Measurements from ENCODE around the gene DPF3. TPM values are rescaled to one million over a fixed set of nuclear protein-coding genes. Genes with fewer than 3 reads are reported as not detected.

Gene DPF3
- total RNA-seq, 1 experiment from 2014 or later = not detected

DNA sequence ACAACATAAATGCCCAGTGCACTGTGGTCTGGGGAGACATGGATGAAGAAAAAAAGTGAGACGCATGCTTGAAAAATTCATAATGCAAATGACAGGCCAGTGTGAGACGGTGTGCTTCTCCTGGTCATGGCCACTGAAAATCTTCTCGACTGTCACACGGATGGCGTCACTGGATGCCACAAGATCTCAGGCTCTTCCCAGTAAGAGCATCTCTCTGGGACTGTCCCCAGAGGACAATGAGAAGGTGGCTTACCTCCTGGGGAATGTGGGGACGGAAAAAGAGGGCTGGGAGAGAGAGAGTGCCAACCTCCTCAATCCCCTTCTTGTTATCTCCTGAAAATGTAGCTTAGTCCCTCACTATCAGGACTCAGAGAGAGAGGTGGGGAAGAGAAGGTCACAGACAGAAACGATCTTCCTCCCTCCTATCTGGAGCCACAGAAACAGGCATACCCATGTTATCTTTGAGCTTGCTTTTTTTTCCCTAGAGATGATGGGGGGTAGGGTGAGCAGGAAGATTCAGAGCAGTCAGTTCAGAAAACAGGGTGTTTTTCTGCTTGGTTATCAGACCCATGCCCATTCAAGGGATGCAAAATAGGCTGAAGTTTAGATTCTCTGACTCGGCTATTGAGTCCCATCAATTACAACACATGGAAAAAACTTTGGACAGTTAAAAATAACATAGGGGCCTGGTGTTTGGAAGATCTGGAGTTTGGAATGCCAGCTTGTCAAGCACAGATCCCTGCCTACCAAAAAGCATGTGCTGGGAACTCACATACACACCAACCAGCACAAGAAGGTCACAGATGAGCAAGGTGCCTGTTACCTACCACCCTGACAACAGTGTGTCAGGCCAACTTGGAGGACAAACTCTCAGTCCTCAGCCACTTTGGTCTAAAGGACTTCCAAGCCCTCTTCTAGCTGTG is 24.2 kb downstream of the DPF3 start:
- ChIA-PET POLR2A (no interaction called here), CTCF (no interaction called here)
- no peaks in the 10 kb centered on the region for H3K4me1 ChIP-seq (ENCODE audit: control insufficient read depth, insufficient read depth, low read length)
- no peaks in the 10 kb centered on the region for H3K9me3 ChIP-seq (ENCODE audit: control insufficient read depth, insufficient read depth, low read depth, low read length)
- no TSS peak for BruUV-seq (replicated peaks)
- no peak for ATAC-seq
- H3K27me3 ChIP-seq (ENCODE audit: control insufficient read depth, insufficient read depth, low read length) = no peaks in the 10 kb centered on the region; the same call in 1 of the 2 replicates
- TF ChIP-seq SIN3A (IDR thresholded peaks at IDR 0.05; ENCODE audit: borderline replicate concordance, insufficient read depth, low read depth, low read length) (no peak), TCF7L2 (IDR thresholded peaks at IDR 0.05; ENCODE audit: low read depth, low read length) (no peak), POLR2AphosphoS5 (IDR thresholded peaks at IDR 0.05; ENCODE audit: low read depth, low read length) (no peak)
- TF ChIP-seq, protein P1, sequence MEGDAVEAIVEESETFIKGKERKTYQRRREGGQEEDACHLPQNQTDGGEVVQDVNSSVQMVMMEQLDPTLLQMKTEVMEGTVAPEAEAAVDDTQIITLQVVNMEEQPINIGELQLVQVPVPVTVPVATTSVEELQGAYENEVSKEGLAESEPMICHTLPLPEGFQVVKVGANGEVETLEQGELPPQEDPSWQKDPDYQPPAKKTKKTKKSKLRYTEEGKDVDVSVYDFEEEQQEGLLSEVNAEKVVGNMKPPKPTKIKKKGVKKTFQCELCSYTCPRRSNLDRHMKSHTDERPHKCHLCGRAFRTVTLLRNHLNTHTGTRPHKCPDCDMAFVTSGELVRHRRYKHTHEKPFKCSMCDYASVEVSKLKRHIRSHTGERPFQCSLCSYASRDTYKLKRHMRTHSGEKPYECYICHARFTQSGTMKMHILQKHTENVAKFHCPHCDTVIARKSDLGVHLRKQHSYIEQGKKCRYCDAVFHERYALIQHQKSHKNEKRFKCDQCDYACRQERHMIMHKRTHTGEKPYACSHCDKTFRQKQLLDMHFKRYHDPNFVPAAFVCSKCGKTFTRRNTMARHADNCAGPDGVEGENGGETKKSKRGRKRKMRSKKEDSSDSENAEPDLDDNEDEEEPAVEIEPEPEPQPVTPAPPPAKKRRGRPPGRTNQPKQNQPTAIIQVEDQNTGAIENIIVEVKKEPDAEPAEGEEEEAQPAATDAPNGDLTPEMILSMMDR (IDR thresholded peaks at IDR 0.05) = no peak
- TF ChIP-seq, protein P2, sequence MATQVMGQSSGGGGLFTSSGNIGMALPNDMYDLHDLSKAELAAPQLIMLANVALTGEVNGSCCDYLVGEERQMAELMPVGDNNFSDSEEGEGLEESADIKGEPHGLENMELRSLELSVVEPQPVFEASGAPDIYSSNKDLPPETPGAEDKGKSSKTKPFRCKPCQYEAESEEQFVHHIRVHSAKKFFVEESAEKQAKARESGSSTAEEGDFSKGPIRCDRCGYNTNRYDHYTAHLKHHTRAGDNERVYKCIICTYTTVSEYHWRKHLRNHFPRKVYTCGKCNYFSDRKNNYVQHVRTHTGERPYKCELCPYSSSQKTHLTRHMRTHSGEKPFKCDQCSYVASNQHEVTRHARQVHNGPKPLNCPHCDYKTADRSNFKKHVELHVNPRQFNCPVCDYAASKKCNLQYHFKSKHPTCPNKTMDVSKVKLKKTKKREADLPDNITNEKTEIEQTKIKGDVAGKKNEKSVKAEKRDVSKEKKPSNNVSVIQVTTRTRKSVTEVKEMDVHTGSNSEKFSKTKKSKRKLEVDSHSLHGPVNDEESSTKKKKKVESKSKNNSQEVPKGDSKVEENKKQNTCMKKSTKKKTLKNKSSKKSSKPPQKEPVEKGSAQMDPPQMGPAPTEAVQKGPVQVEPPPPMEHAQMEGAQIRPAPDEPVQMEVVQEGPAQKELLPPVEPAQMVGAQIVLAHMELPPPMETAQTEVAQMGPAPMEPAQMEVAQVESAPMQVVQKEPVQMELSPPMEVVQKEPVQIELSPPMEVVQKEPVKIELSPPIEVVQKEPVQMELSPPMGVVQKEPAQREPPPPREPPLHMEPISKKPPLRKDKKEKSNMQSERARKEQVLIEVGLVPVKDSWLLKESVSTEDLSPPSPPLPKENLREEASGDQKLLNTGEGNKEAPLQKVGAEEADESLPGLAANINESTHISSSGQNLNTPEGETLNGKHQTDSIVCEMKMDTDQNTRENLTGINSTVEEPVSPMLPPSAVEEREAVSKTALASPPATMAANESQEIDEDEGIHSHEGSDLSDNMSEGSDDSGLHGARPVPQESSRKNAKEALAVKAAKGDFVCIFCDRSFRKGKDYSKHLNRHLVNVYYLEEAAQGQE (IDR thresholded peaks at IDR 0.05; ENCODE audit: insufficient read depth in 1 of 2, low read depth in 2 of 2, low read length in 1 of 2) = no peak
- intact Hi-C loops (cut with micrococcal nuclease; ENCODE audit: unreplicated experiment) = no loop called here
- H3K4me3 ChIP-seq (ENCODE audit: low read depth in 2 of 2, low read length in 2 of 2) = no peak overlapping the region
- in situ Hi-C loops (cut with HindIII; ENCODE audit: low pct_unique_long_range_greater_than_20kb, low sequenced_read_pairs) = no loop called here
- no peaks in the 10 kb centered on the region for H3K36me3 ChIP-seq (ENCODE audit: control insufficient read depth, insufficient read depth, low read length)
- H3K27ac ChIP-seq (ENCODE audit: low read length) = no peak overlapping the region
- DNase-seq (ENCODE audit: low read depth, low spot score) = no peak

DNA sequence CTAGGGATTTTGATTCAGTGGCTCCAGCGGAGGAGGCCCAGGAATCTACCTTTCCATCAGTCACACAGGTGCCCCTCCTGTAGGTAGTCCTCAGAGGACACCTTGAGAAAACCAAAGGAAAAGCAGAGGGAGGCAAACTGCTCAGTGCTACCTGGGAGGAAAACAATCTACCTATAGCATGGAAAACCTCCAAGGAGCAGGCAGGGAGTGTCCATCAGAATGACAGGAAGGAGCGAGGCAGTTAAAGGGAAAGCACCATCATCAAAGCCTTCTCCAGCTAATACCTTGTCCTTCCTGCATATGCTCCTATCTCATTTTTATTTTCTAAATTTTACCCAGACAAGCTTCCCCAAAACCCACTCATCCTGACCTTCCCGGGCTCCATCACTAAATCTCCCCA is 25.4 kb downstream of the DPF3 start:
- no peak overlapping the region for H3K4me3 ChIP-seq (ENCODE audit: low read depth in 2 of 2, low read length in 2 of 2)
- DNase-seq (ENCODE audit: low read depth, low spot score) = no peak
- ChIA-PET CTCF (no interaction called here), POLR2A (no interaction called here)
- no peak overlapping the region for H3K27ac ChIP-seq (ENCODE audit: low read length)
- no peaks in the 10 kb centered on the region for H3K36me3 ChIP-seq (ENCODE audit: control insufficient read depth, insufficient read depth, low read length)
- peaks cover 2% of the 10 kb centered on the region; the same call in 1 of the 2 replicates for H3K27me3 ChIP-seq (ENCODE audit: control insufficient read depth, insufficient read depth, low read length)
- H3K9me3 ChIP-seq (ENCODE audit: control insufficient read depth, insufficient read depth, low read depth, low read length) = no peaks in the 10 kb centered on the region
- ATAC-seq = no peak
- BruUV-seq (replicated peaks) = no TSS peak
- in situ Hi-C loops (cut with HindIII; ENCODE audit: low pct_unique_long_range_greater_than_20kb, low sequenced_read_pairs) (no loop called here), intact Hi-C loops (cut with micrococcal nuclease; ENCODE audit: unreplicated experiment) (no loop called here)
- TF ChIP-seq, protein P2 (IDR thresholded peaks at IDR 0.05; ENCODE audit: insufficient read depth in 1 of 2, low read depth in 2 of 2, low read length in 1 of 2) = no peak
- TF ChIP-seq SIN3A (IDR thresholded peaks at IDR 0.05; ENCODE audit: borderline replicate concordance, insufficient read depth, low read depth, low read length) = no peak
- no peaks in the 10 kb centered on the region for H3K4me1 ChIP-seq (ENCODE audit: control insufficient read depth, insufficient read depth, low read length)
